ENCODE results near the gene RAP1GAP2.
"Not testable (repeated sequence)": the region's sequence is repeated elsewhere in the genome, so short reads cannot be mapped to it uniquely, and the experiment has no call there.

Gene RAP1GAP2

GRCh38 chr17:2890778-2891177 is 94.5 kb downstream of the RAP1GAP2 start:
- DNase-seq: not testable (repeated sequence)

GRCh38 chr17:2892305-2892971 is 96.2 kb downstream of the RAP1GAP2 start:
- DNase-seq: no peak

GRCh38 chr17:2893422-2893914 is 97.2 kb downstream of the RAP1GAP2 start:
- peak in 1 of 3 experiments; percentile 16 for DNase-seq

GRCh38 chr17:2894782-2895181 is 98.5 kb downstream of the RAP1GAP2 start:
- no peak for DNase-seq

GRCh38 chr17:2897605-2898004 is 101.4 kb downstream of the RAP1GAP2 start:
- no peak for DNase-seq

GRCh38 chr17:2898255-2898926 is 102.2 kb downstream of the RAP1GAP2 start:
- DNase-seq: peak; percentile 30 to 52 (median 51)

GRCh38 chr17:2899906-2900305 is 103.7 kb downstream of the RAP1GAP2 start:
- peak; percentile 10 to 47 (median 46) for DNase-seq

- no peak for DNase-seq
These were observed 104.6 kb downstream of the RAP1GAP2 start for GRCh38 chr17:2900842-2901241.

- no peak for DNase-seq
These were observed 105.3 kb downstream of the RAP1GAP2 start for GRCh38 chr17:2901582-2901981.

GRCh38 chr17:2902546-2902945 is 106.3 kb downstream of the RAP1GAP2 start:
- DNase-seq: no peak

- DNase-seq: peak; percentile 1 to 53 (median 24)
These were observed 107.1 kb downstream of the RAP1GAP2 start for GRCh38 chr17:2903193-2903974.

GRCh38 chr17:2904135-2904534 is 107.9 kb downstream of the RAP1GAP2 start:
- DNase-seq: no peak

GRCh38 chr17:2905269-2905668 is 109.0 kb downstream of the RAP1GAP2 start:
- DNase-seq: no peak

- DNase-seq: no peak
These were observed 109.7 kb downstream of the RAP1GAP2 start for GRCh38 chr17:2905696-2906501.

GRCh38 chr17:2906901-2907300 is 110.7 kb downstream of the RAP1GAP2 start:
- DNase-seq: no peak

GRCh38 chr17:2909175-2909845 is 113.1 kb downstream of the RAP1GAP2 start:
- DNase-seq: no peak

- no peak for DNase-seq
These were observed 113.6 kb downstream of the RAP1GAP2 start for GRCh38 chr17:2909846-2910234.

- DNase-seq: no peak
These were observed 115.0 kb downstream of the RAP1GAP2 start for GRCh38 chr17:2911035-2911754.

- no peak for DNase-seq
These were observed 115.5 kb downstream of the RAP1GAP2 start for GRCh38 chr17:2911755-2912111.

GRCh38 chr17:2912754-2913153 is 116.5 kb downstream of the RAP1GAP2 start:
- no peak for DNase-seq

GRCh38 chr17:2916461-2916860 is 120.2 kb downstream of the RAP1GAP2 start:
- DNase-seq: no peak

- no peak for DNase-seq
These were observed 125.2 kb downstream of the RAP1GAP2 start for GRCh38 chr17:2921443-2921842.

Measured in NCI-H1417 (cell line).